HepG2 (cell line): Measurements from ENCODE around the gene MPZL3. TPM values are rescaled to one million over a fixed set of nuclear protein-coding genes. Genes with fewer than 3 reads are reported as not detected.

Experiments
- IRF2 ChIP-seq: IDR thresholded peaks from 2 replicates; pipeline ENCODE4 v1.6.1; 2018; ENCODE audit warnings: missing genetic modification reagents, missing compliant biosample characterization
- KDM3A ChIP-seq: IDR thresholded peaks from 2 replicates; pipeline ENCODE4 v1.6.1; 2018; ENCODE audit warnings: low read depth, missing compliant biosample characterization
- MBD4 ChIP-seq: IDR thresholded peaks from 2 replicates; pipeline ENCODE4 v1.6.1; 2012; ENCODE audit warnings: low read length, inconsistent platforms, borderline replicate concordance
- MTA1 ChIP-seq: sonication (generic); formaldehyde crosslinking; IDR thresholded peaks from 2 replicates; pipeline ENCODE4 v1.4.0; 2020; ENCODE audit warnings: missing genetic modification reagents, mild to moderate bottlenecking, borderline replicate concordance
- MYNN ChIP-seq: sonication (generic); formaldehyde crosslinking; IDR thresholded peaks from 2 replicates; pipeline ENCODE4 v1.4.0; 2020; ENCODE audit warnings: mild to moderate bottlenecking, low read depth, missing genetic modification reagents
- NCOR1 ChIP-seq: fragments of 200-600 bp; sonication (generic); IDR thresholded peaks from 2 replicates; pipeline ENCODE4 v1.7.0; 2017; ENCODE audit warnings: antibody characterized with exemption, low read length, borderline replicate concordance
- NFATC3 ChIP-seq: sonication (generic); formaldehyde crosslinking; IDR thresholded peaks from 2 replicates; pipeline ENCODE4 v1.5.1; 2020; ENCODE audit warnings: mild to moderate bottlenecking, missing genetic modification reagents
- PITX1 ChIP-seq: sonication (generic); formaldehyde crosslinking; IDR thresholded peaks from 2 replicates; pipeline ENCODE4 v1.5.1; 2020; ENCODE audit warnings: mild to moderate bottlenecking, missing genetic modification reagents
- SAP130 ChIP-seq: IDR thresholded peaks from 2 replicates; pipeline ENCODE4 v1.6.1; 2016; ENCODE audit warnings: low read depth
- SMC3 ChIP-seq: IDR thresholded peaks from 2 replicates; pipeline ENCODE4 v1.6.1; 2011; ENCODE audit warnings: low read length, improper control_type of control experiment
- TOPORS ChIP-seq: sonication (generic); formaldehyde crosslinking; IDR thresholded peaks from 2 replicates; pipeline ENCODE4 v1.8.0; 2023; ENCODE audit warnings: mild to moderate bottlenecking, missing genetic modification reagents
- ZNF382 ChIP-seq: sonication (generic); formaldehyde crosslinking; IDR thresholded peaks from 2 replicates; pipeline ENCODE4 v1.5.0; 2020; ENCODE audit warnings: missing genetic modification reagents, mild to moderate bottlenecking, borderline replicate concordance
- ZNF569 ChIP-seq: sonication (generic); formaldehyde crosslinking; IDR thresholded peaks from 2 replicates; pipeline ENCODE4 v1.5.0; 2020; ENCODE audit warnings: mild to moderate bottlenecking, missing genetic modification reagents, moderate library complexity, borderline replicate concordance
- ZNF703 ChIP-seq: sonication (generic); formaldehyde crosslinking; IDR thresholded peaks from 2 replicates; pipeline ENCODE4 v1.5.1; 2020; ENCODE audit warnings: missing genetic modification reagents, mild to moderate bottlenecking, moderate library complexity, borderline replicate concordance
- ZNF720 ChIP-seq: sonication (generic); formaldehyde crosslinking; IDR thresholded peaks from 2 replicates; pipeline ENCODE4 v1.4.0; 2020; ENCODE audit warnings: missing genetic modification reagents
- polyA plus RNA-seq, 8 experiments: library from polyadenylated mRNA; depleted of rRNA in 3 of 8; stranded (reverse) in 7 of 8; unstranded in 1 of 8; fragments of >200 nt; fragmentation: Illumina TruSeq in 4 of 8; extraction: Trizol in 4 of 8; gene quantifications; 2 replicates each; pipeline versions ENCODE4 v1.2.1 to v1.2.3, GENCODE V29; 2011 to 2016; ENCODE audit warnings: low read depth in 4 of 8, missing spikeins in 1 of 8, mixed read lengths in 1 of 8; ENCODE audit not compliant: insufficient read depth in 1 of 8
- total RNA-seq, 5 experiments: library from RNA; depleted of rRNA; stranded (reverse); fragments of >200 nt; fragmentation: Illumina TruSeq; extraction: Trizol; gene quantifications; 2 replicates each; pipeline ENCODE4 v1.2.3, GENCODE V29; 2016; ENCODE audit warnings: low read depth in 1 of 5
- TF ChIP-seq, protein P1 (sequence below): IDR thresholded peaks from 2 replicates; pipeline ENCODE4 v1.6.1; 2016; ENCODE audit warnings: mild to moderate bottlenecking
- TF ChIP-seq, protein P2 (sequence below): IDR thresholded peaks from 2 replicates; pipeline ENCODE4 v1.6.1; 2012; ENCODE audit warnings: low read length, improper control_type of control experiment
- TF ChIP-seq, protein P3 (sequence below): sonication (generic); formaldehyde crosslinking; IDR thresholded peaks from 2 replicates; pipeline ENCODE4 v1.8.1; 2022; ENCODE audit warnings: mild to moderate bottlenecking, missing genetic modification reagents
- TF ChIP-seq, protein P4 (sequence below): sonication (generic); formaldehyde crosslinking; IDR thresholded peaks from 2 replicates; pipeline ENCODE4 v1.9.0; 2021; ENCODE audit warnings: missing genetic modification reagents, borderline replicate concordance
- TF ChIP-seq, protein P5 (sequence below): sonication (generic); formaldehyde crosslinking; IDR thresholded peaks from 2 replicates; pipeline ENCODE4 v1.8.1; 2023; ENCODE audit warnings: mild to moderate bottlenecking, inconsistent platforms, moderate library complexity, missing genetic modification reagents, borderline replicate concordance

Gene MPZL3
- total and polyA plus RNA-seq, 2 of the 13 experiments (the other 11 are each of a cell fraction or from before 2014, with no cell fraction given) = 5.3 to 9.3 TPM

DNA sequence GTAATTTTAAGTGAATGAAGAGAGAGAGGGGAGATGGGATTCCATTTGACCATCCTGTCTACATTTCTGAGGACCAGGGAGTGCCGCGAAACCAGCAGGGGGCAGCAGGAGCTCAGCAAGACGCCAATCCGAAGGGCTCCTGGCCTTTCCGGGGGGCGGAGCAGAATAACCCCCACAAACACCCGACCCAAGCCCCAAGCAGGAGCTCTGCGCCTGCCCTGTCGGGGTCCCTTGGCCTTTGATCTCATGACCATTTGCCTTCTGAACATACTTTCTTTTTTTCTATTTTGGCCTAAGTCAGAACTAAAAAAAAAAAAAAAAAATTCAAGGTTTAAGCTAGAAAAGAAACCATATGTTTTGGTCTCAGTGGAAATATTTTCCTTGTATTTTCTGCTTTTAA, 53.8 kb downstream of the MPZL3 start (continued):
- TF ChIP-seq SMC3 (peak; percentile 87), MBD4 (no peak), KDM3A (CRISPR knock-in tag) (no peak), ZNF382 (CRISPR knock-in tag) (no peak), NCOR1 (no peak), PITX1 (CRISPR knock-in tag) (peak; percentile 42; the same call in 1 of the 2 replicates), MTA1 (CRISPR knock-in tag) (no peak), NFATC3 (no peak), IRF2 (CRISPR knock-in tag) (0 out of 2 replicates have a peak, but pooled peaks have one; percentile 40), SAP130 (CRISPR knock-in tag) (no peak), ZNF703 (no peak), ZNF720 (CRISPR knock-in tag) (no peak), MYNN (CRISPR knock-in tag) (no peak), TOPORS (CRISPR knock-in tag) (no peak), ZNF569 (CRISPR knock-in tag) (no peak)
- TF ChIP-seq, protein P1, sequence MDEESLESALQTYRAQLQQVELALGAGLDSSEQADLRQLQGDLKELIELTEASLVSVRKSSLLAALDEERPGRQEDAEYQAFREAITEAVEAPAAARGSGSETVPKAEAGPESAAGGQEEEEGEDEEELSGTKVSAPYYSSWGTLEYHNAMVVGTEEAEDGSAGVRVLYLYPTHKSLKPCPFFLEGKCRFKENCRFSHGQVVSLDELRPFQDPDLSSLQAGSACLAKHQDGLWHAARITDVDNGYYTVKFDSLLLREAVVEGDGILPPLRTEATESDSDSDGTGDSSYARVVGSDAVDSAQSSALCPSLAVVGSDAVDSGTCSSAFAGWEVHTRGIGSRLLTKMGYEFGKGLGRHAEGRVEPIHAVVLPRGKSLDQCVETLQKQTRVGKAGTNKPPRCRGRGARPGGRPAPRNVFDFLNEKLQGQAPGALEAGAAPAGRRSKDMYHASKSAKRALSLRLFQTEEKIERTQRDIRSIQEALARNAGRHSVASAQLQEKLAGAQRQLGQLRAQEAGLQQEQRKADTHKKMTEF (CRISPR knock-in tag) = peak; percentile 60; the same call in 1 of the 2 replicates
- TF ChIP-seq, protein P2, sequence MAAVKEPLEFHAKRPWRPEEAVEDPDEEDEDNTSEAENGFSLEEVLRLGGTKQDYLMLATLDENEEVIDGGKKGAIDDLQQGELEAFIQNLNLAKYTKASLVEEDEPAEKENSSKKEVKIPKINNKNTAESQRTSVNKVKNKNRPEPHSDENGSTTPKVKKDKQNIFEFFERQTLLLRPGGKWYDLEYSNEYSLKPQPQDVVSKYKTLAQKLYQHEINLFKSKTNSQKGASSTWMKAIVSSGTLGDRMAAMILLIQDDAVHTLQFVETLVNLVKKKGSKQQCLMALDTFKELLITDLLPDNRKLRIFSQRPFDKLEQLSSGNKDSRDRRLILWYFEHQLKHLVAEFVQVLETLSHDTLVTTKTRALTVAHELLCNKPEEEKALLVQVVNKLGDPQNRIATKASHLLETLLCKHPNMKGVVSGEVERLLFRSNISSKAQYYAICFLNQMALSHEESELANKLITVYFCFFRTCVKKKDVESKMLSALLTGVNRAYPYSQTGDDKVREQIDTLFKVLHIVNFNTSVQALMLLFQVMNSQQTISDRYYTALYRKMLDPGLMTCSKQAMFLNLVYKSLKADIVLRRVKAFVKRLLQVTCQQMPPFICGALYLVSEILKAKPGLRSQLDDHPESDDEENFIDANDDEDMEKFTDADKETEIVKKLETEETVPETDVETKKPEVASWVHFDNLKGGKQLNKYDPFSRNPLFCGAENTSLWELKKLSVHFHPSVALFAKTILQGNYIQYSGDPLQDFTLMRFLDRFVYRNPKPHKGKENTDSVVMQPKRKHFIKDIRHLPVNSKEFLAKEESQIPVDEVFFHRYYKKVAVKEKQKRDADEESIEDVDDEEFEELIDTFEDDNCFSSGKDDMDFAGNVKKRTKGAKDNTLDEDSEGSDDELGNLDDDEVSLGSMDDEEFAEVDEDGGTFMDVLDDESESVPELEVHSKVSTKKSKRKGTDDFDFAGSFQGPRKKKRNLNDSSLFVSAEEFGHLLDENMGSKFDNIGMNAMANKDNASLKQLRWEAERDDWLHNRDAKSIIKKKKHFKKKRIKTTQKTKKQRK = no peak
- TF ChIP-seq, protein P3, sequence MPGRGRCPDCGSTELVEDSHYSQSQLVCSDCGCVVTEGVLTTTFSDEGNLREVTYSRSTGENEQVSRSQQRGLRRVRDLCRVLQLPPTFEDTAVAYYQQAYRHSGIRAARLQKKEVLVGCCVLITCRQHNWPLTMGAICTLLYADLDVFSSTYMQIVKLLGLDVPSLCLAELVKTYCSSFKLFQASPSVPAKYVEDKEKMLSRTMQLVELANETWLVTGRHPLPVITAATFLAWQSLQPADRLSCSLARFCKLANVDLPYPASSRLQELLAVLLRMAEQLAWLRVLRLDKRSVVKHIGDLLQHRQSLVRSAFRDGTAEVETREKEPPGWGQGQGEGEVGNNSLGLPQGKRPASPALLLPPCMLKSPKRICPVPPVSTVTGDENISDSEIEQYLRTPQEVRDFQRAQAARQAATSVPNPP (CRISPR knock-in tag) = no peak
- TF ChIP-seq, protein P4, sequence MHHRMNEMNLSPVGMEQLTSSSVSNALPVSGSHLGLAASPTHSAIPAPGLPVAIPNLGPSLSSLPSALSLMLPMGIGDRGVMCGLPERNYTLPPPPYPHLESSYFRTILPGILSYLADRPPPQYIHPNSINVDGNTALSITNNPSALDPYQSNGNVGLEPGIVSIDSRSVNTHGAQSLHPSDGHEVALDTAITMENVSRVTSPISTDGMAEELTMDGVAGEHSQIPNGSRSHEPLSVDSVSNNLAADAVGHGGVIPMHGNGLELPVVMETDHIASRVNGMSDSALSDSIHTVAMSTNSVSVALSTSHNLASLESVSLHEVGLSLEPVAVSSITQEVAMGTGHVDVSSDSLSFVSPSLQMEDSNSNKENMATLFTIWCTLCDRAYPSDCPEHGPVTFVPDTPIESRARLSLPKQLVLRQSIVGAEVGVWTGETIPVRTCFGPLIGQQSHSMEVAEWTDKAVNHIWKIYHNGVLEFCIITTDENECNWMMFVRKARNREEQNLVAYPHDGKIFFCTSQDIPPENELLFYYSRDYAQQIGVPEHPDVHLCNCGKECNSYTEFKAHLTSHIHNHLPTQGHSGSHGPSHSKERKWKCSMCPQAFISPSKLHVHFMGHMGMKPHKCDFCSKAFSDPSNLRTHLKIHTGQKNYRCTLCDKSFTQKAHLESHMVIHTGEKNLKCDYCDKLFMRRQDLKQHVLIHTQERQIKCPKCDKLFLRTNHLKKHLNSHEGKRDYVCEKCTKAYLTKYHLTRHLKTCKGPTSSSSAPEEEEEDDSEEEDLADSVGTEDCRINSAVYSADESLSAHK (CRISPR knock-in tag) = no peak
- TF ChIP-seq, protein P5, sequence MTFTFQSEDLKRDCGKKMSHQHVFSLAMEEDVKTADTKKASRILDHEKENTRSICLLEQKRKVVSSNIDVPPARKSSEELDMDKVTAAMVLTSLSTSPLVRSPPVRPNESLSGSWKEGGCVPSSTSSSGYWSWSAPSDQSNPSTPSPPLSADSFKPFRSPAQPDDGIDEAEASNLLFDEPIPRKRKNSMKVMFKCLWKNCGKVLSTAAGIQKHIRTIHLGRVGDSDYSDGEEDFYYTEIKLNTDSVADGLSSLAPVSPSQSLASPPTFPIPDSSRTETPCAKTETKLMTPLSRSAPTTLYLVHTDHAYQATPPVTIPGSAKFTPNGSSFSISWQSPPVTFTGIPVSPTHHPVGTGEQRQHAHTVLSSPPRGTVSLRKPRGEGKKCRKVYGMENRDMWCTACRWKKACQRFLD = no peak
